Endothelial cell of umbilical vein (primary cell): ENCODE data around the gene TOM1L2. TPM values are rescaled to one million over a fixed set of nuclear protein-coding genes. Genes with fewer than 3 reads are reported as not detected.

ENCODE experiments used
- BruUV-seq: library from RNA; stranded (reverse); fragments of 400-500 nt; replicated peaks from 2 replicates; lab custom pipeline; 2021; lab: Mats Ljungman, UMichigan
- CTCF ChIA-PET: fragments of 300-600, 350-600 bp; sonication (Branson Sonifier 250); formaldehyde crosslinking; loops from one replicate; lab custom pipeline; 2021; ENCODE audit warnings: antibody characterized with exemption, inconsistent platforms; lab: Charles Lee
- POLR2A ChIA-PET: fragments of 300-600, 350-600 bp; sonication (Branson Sonifier 250); formaldehyde crosslinking; loops from one replicate; lab custom pipeline; 2021; ENCODE audit warnings: antibody characterized with exemption, inconsistent platforms; lab: Charles Lee
- DNase-seq: peaks from one replicate; pipeline ENCODE4 v3.0.0-alpha.2; 2011; ENCODE audit warnings: low read depth, low spot score
- FAIRE-seq: peaks from 2 replicates; lab custom pipeline; 2011; peaks lifted over from hg19 to GRCh38; lab: Jason Lieb, UNC
- H2AFZ ChIP-seq: 2 replicates; pipeline ENCODE4 v1.6.0; 2012; ENCODE audit warnings: low read depth, low read length, control low read depth, inconsistent platforms
- H3K27ac ChIP-seq: 2 replicates; pipeline ENCODE4 v1.5.1; 2011; ENCODE audit warnings: low read depth, mild to moderate bottlenecking, control low read depth, low read length, moderate library complexity; ENCODE audit not compliant: insufficient read depth
- H3K27me3 ChIP-seq, 2 experiments: 2 replicates each; pipeline versions ENCODE4 v1.6.0 to v1.6.1; 2011; ENCODE audit warnings: low read length in 2 of 2, mixed read lengths in 1 of 2; ENCODE audit not compliant: control insufficient read depth in 2 of 2, insufficient read depth in 2 of 2
- H3K36me3 ChIP-seq, 2 experiments: 2 replicates in 1 of 2; 3 replicates in 1 of 2; pipeline ENCODE4 v1.5.1; 2011; ENCODE audit warnings: low read length in 2 of 2, mild to moderate bottlenecking in 1 of 2, moderate library complexity in 1 of 2; ENCODE audit not compliant: control insufficient read depth in 2 of 2, insufficient read depth in 2 of 2; ENCODE audit errors: extremely low read depth in 1 of 2
- H3K4me1 ChIP-seq: 3 replicates; pipeline ENCODE4 v1.5.1; 2011; ENCODE audit warnings: mild to moderate bottlenecking, low read length; ENCODE audit not compliant: control insufficient read depth, insufficient read depth; ENCODE audit errors: extremely low read depth
- H3K4me2 ChIP-seq: 2 replicates; pipeline ENCODE4 v1.6.1; 2011; ENCODE audit warnings: low read length, control low read depth, mixed read lengths; ENCODE audit not compliant: insufficient read depth
- H3K4me3 ChIP-seq, 3 experiments: fragments of 200-600 bp in 1 of 3; sonication (generic), shearing (Covaris generic) in 1 of 3; replicated peaks in 1 of 3; 2 replicates each; pipeline ENCODE4 v1.5.1; 2011 to 2016; ENCODE audit warnings: control low read depth in 3 of 3, low read length in 3 of 3, mild to moderate bottlenecking in 2 of 3, inconsistent platforms in 1 of 3, low read depth in 1 of 3, moderate library complexity in 1 of 3; ENCODE audit not compliant: insufficient read depth in 1 of 3
- H3K79me2 ChIP-seq: 2 replicates; pipeline ENCODE4 v1.6.0; 2012; ENCODE audit warnings: low read length, inconsistent platforms; ENCODE audit not compliant: control insufficient read depth, insufficient read depth
- H3K9ac ChIP-seq: replicated peaks from 2 replicates; pipeline ENCODE3; 2011; ENCODE audit warnings: low read length, control low read depth; ENCODE audit not compliant: insufficient read depth; ENCODE audit errors: extremely low read depth
- H3K9me1 ChIP-seq: replicated peaks from 3 replicates; pipeline ENCODE4 v1.6.0; 2011; ENCODE audit warnings: mild to moderate bottlenecking, low read length; ENCODE audit not compliant: control insufficient read depth, insufficient read depth; ENCODE audit errors: extremely low read depth
- H3K9me3 ChIP-seq: replicated peaks from 2 replicates; pipeline ENCODE4 v1.5.1; 2012; ENCODE audit warnings: low read length, inconsistent platforms; ENCODE audit not compliant: control insufficient read depth, insufficient read depth
- H4K20me1 ChIP-seq: replicated peaks from 2 replicates; pipeline ENCODE3; 2011; ENCODE audit warnings: mild to moderate bottlenecking, low read length; ENCODE audit not compliant: control insufficient read depth, insufficient read depth; ENCODE audit errors: extremely low read depth
- EZH2 ChIP-seq: IDR thresholded peaks from 2 replicates; pipeline ENCODE4 v1.6.1; 2012; ENCODE audit warnings: borderline replicate concordance, low read depth, mild to moderate bottlenecking, moderate library complexity, low read length, inconsistent platforms; ENCODE audit not compliant: severe bottlenecking
- FOS ChIP-seq: IDR thresholded peaks from 2 replicates; pipeline ENCODE4 v1.6.1; 2011; ENCODE audit warnings: mild to moderate bottlenecking, low read length, moderate library complexity, borderline replicate concordance; ENCODE audit not compliant: insufficient read depth
- GATA2 ChIP-seq: IDR thresholded peaks from 2 replicates; pipeline ENCODE4 v1.7.0; 2011; ENCODE audit warnings: low read depth, mild to moderate bottlenecking, moderate library complexity, mixed read lengths, low read length; ENCODE audit not compliant: insufficient read length, insufficient read depth
- JUN ChIP-seq: IDR thresholded peaks from 2 replicates; pipeline ENCODE4 v1.6.1; 2011; ENCODE audit warnings: borderline replicate concordance, low read depth; ENCODE audit not compliant: insufficient read length, insufficient read depth
- MYC ChIP-seq: IDR thresholded peaks from one replicate; pipeline ENCODE4 v1.6.1; 2011; ENCODE audit warnings: mild to moderate bottlenecking, low read depth, low read length
- POLR2A ChIP-seq: IDR thresholded peaks from 2 replicates; pipeline ENCODE4 v1.6.1; 2012; ENCODE audit warnings: low read depth, mild to moderate bottlenecking, control low read depth, low read length
- POLR2AphosphoS5 ChIP-seq: IDR thresholded peaks from 2 replicates; pipeline ENCODE4 v1.6.1; 2012; ENCODE audit warnings: low read depth, mild to moderate bottlenecking, control low read depth, low read length, moderate library complexity; ENCODE audit not compliant: insufficient read depth
- dilution Hi-C: fragments of 300-500 bp; cut with MboI; formaldehyde crosslinking; loops from one replicate; pipeline ENCODE4 v1.15.0; 2019; ENCODE audit warnings: low sequenced_read_pairs; ENCODE audit not compliant: extremely low pct_ligation_motif_present
- intact Hi-C: fragments of 100-400 bp; cut with micrococcal nuclease; formaldehyde crosslinking; loops from one replicate; pipeline ENCODE4 v1.10.0; 2022
- polyA plus RNA-seq, 4 experiments: library from polyadenylated mRNA; depleted of rRNA in 3 of 4; stranded (reverse) in 3 of 4; unstranded in 1 of 4; fragments of >200 nt; gene quantifications; 2 replicates each; pipeline versions ENCODE4 v1.2.1 to v1.2.3, GENCODE V29; 2011 to 2012; ENCODE audit warnings: missing spikeins in 1 of 4
- total RNA-seq: library from RNA; stranded (reverse); gene quantifications from 2 replicates; pipeline ENCODE4 v1.2.3, GENCODE V29; 2021
- TF ChIP-seq, protein P1 (sequence below), 2 donors: IDR thresholded peaks; 1 replicate in 1 of 2; 2 replicates in 1 of 2; pipeline ENCODE4 v1.5.1; 2011; ENCODE audit warnings: low read length in 2 of 2, mild to moderate bottlenecking in 2 of 2, moderate library complexity in 2 of 2, control low read depth in 1 of 2, inconsistent platforms in 1 of 2, low read depth in 1 of 2; ENCODE audit not compliant: insufficient read depth in 1 of 2; ENCODE audit errors: extremely low read depth in 1 of 2
- TF ChIP-seq, protein P2 (sequence below): IDR thresholded peaks from 2 replicates; pipeline ENCODE4 v1.6.1; 2011; ENCODE audit not compliant: insufficient read depth, insufficient read length

Gene TOM1L2
- total and polyA plus RNA-seq, 2 donors (not counting 3 experiments of a cell fraction or from before 2014, with no cell fraction given): 31.7 to 37.6 TPM

GRCh38 chr17:17950347-17950746 is 21.9 kb downstream of the TOM1L2 start:
- no peak overlapping the region for H3K9ac ChIP-seq
- H2AFZ ChIP-seq: no peak overlapping the region
- no peaks in the 10 kb centered on the region for H3K27me3 ChIP-seq
- peaks cover 6% of the 10 kb centered on the region for H3K4me1 ChIP-seq
- ChIA-PET POLR2A (no interaction called here), CTCF (no interaction called here)
- no peaks in the 10 kb centered on the region for H3K9me3 ChIP-seq
- DNase-seq: no peak
- no peak overlapping the region for H3K4me2 ChIP-seq
- H3K79me2 ChIP-seq: no peaks in the 10 kb centered on the region
- dilution Hi-C loops: no loop called here
- no peaks in the 10 kb centered on the region for H4K20me1 ChIP-seq
- intact Hi-C loops: no loop called here
- TF ChIP-seq POLR2A (no peak), POLR2AphosphoS5 (no peak), FOS (no peak), GATA2 (no peak), EZH2 (no peak), MYC (no peak), JUN (no peak)
- TF ChIP-seq, protein P1, sequence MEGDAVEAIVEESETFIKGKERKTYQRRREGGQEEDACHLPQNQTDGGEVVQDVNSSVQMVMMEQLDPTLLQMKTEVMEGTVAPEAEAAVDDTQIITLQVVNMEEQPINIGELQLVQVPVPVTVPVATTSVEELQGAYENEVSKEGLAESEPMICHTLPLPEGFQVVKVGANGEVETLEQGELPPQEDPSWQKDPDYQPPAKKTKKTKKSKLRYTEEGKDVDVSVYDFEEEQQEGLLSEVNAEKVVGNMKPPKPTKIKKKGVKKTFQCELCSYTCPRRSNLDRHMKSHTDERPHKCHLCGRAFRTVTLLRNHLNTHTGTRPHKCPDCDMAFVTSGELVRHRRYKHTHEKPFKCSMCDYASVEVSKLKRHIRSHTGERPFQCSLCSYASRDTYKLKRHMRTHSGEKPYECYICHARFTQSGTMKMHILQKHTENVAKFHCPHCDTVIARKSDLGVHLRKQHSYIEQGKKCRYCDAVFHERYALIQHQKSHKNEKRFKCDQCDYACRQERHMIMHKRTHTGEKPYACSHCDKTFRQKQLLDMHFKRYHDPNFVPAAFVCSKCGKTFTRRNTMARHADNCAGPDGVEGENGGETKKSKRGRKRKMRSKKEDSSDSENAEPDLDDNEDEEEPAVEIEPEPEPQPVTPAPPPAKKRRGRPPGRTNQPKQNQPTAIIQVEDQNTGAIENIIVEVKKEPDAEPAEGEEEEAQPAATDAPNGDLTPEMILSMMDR (IDR thresholded peaks at IDR 0.05; ENCODE audit: extremely low read depth in 1 of 2, insufficient read depth in 1 of 2, low read depth in 1 of 2, low read length in 2 of 2): no peak
- TF ChIP-seq, protein P2, sequence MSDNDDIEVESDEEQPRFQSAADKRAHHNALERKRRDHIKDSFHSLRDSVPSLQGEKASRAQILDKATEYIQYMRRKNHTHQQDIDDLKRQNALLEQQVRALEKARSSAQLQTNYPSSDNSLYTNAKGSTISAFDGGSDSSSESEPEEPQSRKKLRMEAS: no peak
- H3K27ac ChIP-seq: no peak overlapping the region
- BruUV-seq: no TSS peak
- no peak for FAIRE-seq
- H3K4me3 ChIP-seq: no peak overlapping the region
- H3K36me3 ChIP-seq: no peaks in the 10 kb centered on the region
- H3K9me1 ChIP-seq: no peaks in the 10 kb centered on the region
